Activated naive CD8-positive, alpha-beta T cell treated with anti-CD3 and anti-CD28 coated beads, Interleukin-2, amount 10 ng/mL, durations not matched to agents 7 days and 5 days (primary cell): Measurements from ENCODE around the gene CAMK2N1. TPM values are rescaled to one million over a fixed set of nuclear protein-coding genes. Genes with fewer than 3 reads are reported as not detected.

Experiments
- ATAC-seq: fragments of 150-1000 bp; cut with Tn5 transposase; one replicate; pipeline ENCODE4 v1.10.0; 2021; ENCODE audit warnings: low read depth, moderate library complexity
- POLR2A ChIA-PET: fragments of 350-600 bp; sonication (Branson Sonifier 250); formaldehyde crosslinking; loops from one replicate; lab custom pipeline; 2021; ENCODE audit warnings: antibody characterized with exemption; lab: Charles Lee
- DNase-seq: peaks from one replicate; pipeline ENCODE4 v3.0.0; 2021
- H3K27ac Mint-ChIP-seq: one replicate; pipeline ENCODE4 v1.8.0; 2022; ENCODE audit warnings: mild to moderate bottlenecking, mixed read lengths
- H3K27me3 Mint-ChIP-seq: one replicate; pipeline ENCODE4 v1.8.0; 2022; ENCODE audit warnings: mild to moderate bottlenecking, moderate library complexity, mixed read lengths
- H3K36me3 Mint-ChIP-seq: one replicate; pipeline ENCODE4 v1.8.0; 2021; ENCODE audit warnings: mild to moderate bottlenecking, mixed read lengths
- H3K4me1 Mint-ChIP-seq: one replicate; pipeline ENCODE4 v1.8.0; 2021; ENCODE audit warnings: mixed read lengths
- H3K4me3 Mint-ChIP-seq: one replicate; pipeline ENCODE4 v1.8.0; 2022; ENCODE audit warnings: mild to moderate bottlenecking, moderate library complexity, mixed read lengths
- H3K9me3 Mint-ChIP-seq: one replicate; pipeline ENCODE4 v1.8.0; 2021; ENCODE audit warnings: mixed read lengths
- total RNA-seq, 2 experiments: library from RNA; stranded (reverse); gene quantifications; one replicate each; pipeline ENCODE4 v1.2.3, GENCODE V29; 2021

CAMK2N1 gene
- total RNA-seq, 2 experiments from 2014 or later, result 2.8 to 3.0 TPM

- Mint-ChIP-seq H3K4me1 (peaks cover 6% of the 10 kb centered on the region), H3K27ac (no peak overlapping the region), H3K9me3 (no peaks in the 10 kb centered on the region), H3K36me3 (no peaks in the 10 kb centered on the region), H3K4me3 (no peak overlapping the region), H3K27me3 (peaks cover 41% of the 10 kb centered on the region)
- POLR2A ChIA-PET, result no interaction called here
- ATAC-seq (no peak), DNase-seq (no peak)
These were observed 16.5 kb downstream of the CAMK2N1 start for GRCh38 chr1:20469406-20470076.

DNA sequence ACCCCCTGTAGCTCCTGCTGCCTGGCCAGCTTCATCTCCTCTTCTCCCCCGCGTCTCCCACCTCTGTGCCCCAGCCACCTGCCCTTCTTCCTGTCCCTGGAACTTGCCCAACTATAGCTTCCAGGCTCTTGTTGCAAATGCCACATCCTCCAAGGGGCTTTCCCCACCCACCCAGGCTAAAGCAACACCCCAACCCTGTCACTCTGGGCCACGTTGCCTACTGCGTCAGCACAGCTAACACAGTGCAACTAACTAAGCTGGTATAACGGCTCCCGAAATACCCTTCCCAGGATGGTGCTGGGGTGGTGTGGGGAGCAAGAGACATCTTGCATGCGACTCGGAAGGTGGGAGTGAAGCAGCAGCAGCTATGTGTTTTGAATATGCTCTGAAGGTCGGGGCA is 19.7 kb downstream of the CAMK2N1 start:
- Mint-ChIP-seq H3K4me3 (no peak overlapping the region), H3K36me3 (no peaks in the 10 kb centered on the region), H3K27ac (no peak overlapping the region), H3K9me3 (no peaks in the 10 kb centered on the region), H3K4me1 (peaks cover 4% of the 10 kb centered on the region), H3K27me3 (peaks cover 22% of the 10 kb centered on the region)
- ATAC-seq (no peak), DNase-seq (no peak)
- POLR2A ChIA-PET, result no interaction called here

- ATAC-seq (no peak), DNase-seq (no peak)
- Mint-ChIP-seq H3K4me3 (no peak overlapping the region), H3K36me3 (no peaks in the 10 kb centered on the region), H3K27me3 (peaks cover 22% of the 10 kb centered on the region), H3K9me3 (no peaks in the 10 kb centered on the region), H3K4me1 (peaks cover 4% of the 10 kb centered on the region), H3K27ac (no peak overlapping the region)
- POLR2A ChIA-PET, result no interaction called here
These were observed 20.8 kb downstream of the CAMK2N1 start for GRCh38 chr1:20465187-20465586.

- no peak for ATAC-seq
- H3K4me3 Mint-ChIP-seq, result no peak overlapping the region
- peaks cover 4% of the 10 kb centered on the region for H3K4me1 Mint-ChIP-seq
- no peak for DNase-seq
- peaks cover 15% of the 10 kb centered on the region for H3K27me3 Mint-ChIP-seq
- H3K9me3 Mint-ChIP-seq, result no peaks in the 10 kb centered on the region
- POLR2A ChIA-PET, result no interaction called here
- H3K36me3 Mint-ChIP-seq, result no peaks in the 10 kb centered on the region
- no peak overlapping the region for H3K27ac Mint-ChIP-seq
These were observed 22.5 kb downstream of the CAMK2N1 start for GRCh38 chr1:20463502-20463901.

GRCh38 chr1:20462397-20462796 is 23.6 kb downstream of the CAMK2N1 start:
- H3K4me1 Mint-ChIP-seq, result peaks cover 4% of the 10 kb centered on the region
- ATAC-seq, result no peak
- H3K27ac Mint-ChIP-seq, result no peak overlapping the region
- no peak for DNase-seq
- H3K4me3 Mint-ChIP-seq, result no peak overlapping the region
- peaks cover 17% of the 10 kb centered on the region for H3K27me3 Mint-ChIP-seq
- no peaks in the 10 kb centered on the region for H3K36me3 Mint-ChIP-seq
- H3K9me3 Mint-ChIP-seq, result no peaks in the 10 kb centered on the region
- POLR2A ChIA-PET, result no interaction called here

- H3K9me3 Mint-ChIP-seq, result no peaks in the 10 kb centered on the region
- ATAC-seq (no peak), DNase-seq (no peak)
- POLR2A ChIA-PET, result no interaction called here
- H3K27ac Mint-ChIP-seq, result no peak overlapping the region
- no peaks in the 10 kb centered on the region for H3K36me3 Mint-ChIP-seq
- peaks cover 7% of the 10 kb centered on the region for H3K27me3 Mint-ChIP-seq
- H3K4me1 Mint-ChIP-seq, result no peaks in the 10 kb centered on the region
- H3K4me3 Mint-ChIP-seq, result no peak overlapping the region
These were observed 27.3 kb downstream of the CAMK2N1 start for GRCh38 chr1:20458717-20459116.

GRCh38 chr1:20454004-20454403 is 32.0 kb downstream of the CAMK2N1 start:
- no peak for DNase-seq
- no peak overlapping the region for H3K4me3 Mint-ChIP-seq
- no peak for ATAC-seq
- peaks cover 25% of the 10 kb centered on the region for H3K27me3 Mint-ChIP-seq
- POLR2A ChIA-PET, result no interaction called here
- H3K36me3 Mint-ChIP-seq, result no peaks in the 10 kb centered on the region
- no peak overlapping the region for H3K27ac Mint-ChIP-seq
- H3K9me3 Mint-ChIP-seq, result no peaks in the 10 kb centered on the region
- no peaks in the 10 kb centered on the region for H3K4me1 Mint-ChIP-seq

GRCh38 chr1:20449735-20450311 is 36.2 kb downstream of the CAMK2N1 start:
- H3K4me3 Mint-ChIP-seq, result no peak overlapping the region
- peaks cover 3% of the 10 kb centered on the region for H3K4me1 Mint-ChIP-seq
- POLR2A ChIA-PET, result no interaction called here
- no peak for ATAC-seq
- no peak for DNase-seq
- H3K27ac Mint-ChIP-seq, result no peak overlapping the region
- no peaks in the 10 kb centered on the region for H3K36me3 Mint-ChIP-seq
- no peaks in the 10 kb centered on the region for H3K9me3 Mint-ChIP-seq
- H3K27me3 Mint-ChIP-seq, result peaks cover 25% of the 10 kb centered on the region

- no peak overlapping the region for H3K4me3 Mint-ChIP-seq
- DNase-seq (no peak), ATAC-seq (no peak)
- peaks cover 25% of the 10 kb centered on the region for H3K27me3 Mint-ChIP-seq
- H3K9me3 Mint-ChIP-seq, result no peaks in the 10 kb centered on the region
- H3K27ac Mint-ChIP-seq, result no peak overlapping the region
- POLR2A ChIA-PET, result no interaction called here
- H3K36me3 Mint-ChIP-seq, result no peaks in the 10 kb centered on the region
- H3K4me1 Mint-ChIP-seq, result peaks cover 3% of the 10 kb centered on the region
These were observed 37.3 kb downstream of the CAMK2N1 start for GRCh38 chr1:20448671-20449071.

DNA sequence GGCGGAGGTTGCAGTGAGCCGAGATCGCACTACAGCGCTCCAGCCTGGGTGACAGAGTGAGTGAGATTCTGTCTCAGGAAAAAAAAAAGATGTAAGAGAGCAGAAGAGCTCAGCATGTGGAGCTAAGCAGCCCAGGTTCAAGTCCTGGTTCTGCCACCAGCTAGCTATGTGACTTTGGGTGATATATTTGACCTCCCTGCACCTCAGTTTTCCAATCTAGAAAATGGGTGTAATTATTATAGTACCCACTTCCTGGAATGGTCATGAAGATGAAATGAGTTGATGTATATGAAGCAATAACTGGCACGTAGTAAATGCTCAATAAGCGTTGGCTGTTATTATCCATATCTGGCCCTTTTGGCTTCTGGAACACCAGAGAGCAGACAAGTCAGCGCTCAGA is 38.2 kb downstream of the CAMK2N1 start:
- peaks cover 3% of the 10 kb centered on the region for H3K4me1 Mint-ChIP-seq
- no peaks in the 10 kb centered on the region for H3K9me3 Mint-ChIP-seq
- H3K36me3 Mint-ChIP-seq, result no peaks in the 10 kb centered on the region
- DNase-seq, result no peak
- no peak overlapping the region for H3K4me3 Mint-ChIP-seq
- POLR2A ChIA-PET, result no interaction called here
- peaks cover 26% of the 10 kb centered on the region for H3K27me3 Mint-ChIP-seq
- ATAC-seq, result no peak
- H3K27ac Mint-ChIP-seq, result no peak overlapping the region

GRCh38 chr1:20446796-20447195 is 39.2 kb downstream of the CAMK2N1 start:
- no peak overlapping the region for H3K27ac Mint-ChIP-seq
- DNase-seq (no peak), ATAC-seq (no peak)
- peaks cover 28% of the 10 kb centered on the region for H3K27me3 Mint-ChIP-seq
- H3K9me3 Mint-ChIP-seq, result no peaks in the 10 kb centered on the region
- peaks cover 3% of the 10 kb centered on the region for H3K4me1 Mint-ChIP-seq
- no peak overlapping the region for H3K4me3 Mint-ChIP-seq
- H3K36me3 Mint-ChIP-seq, result no peaks in the 10 kb centered on the region
- POLR2A ChIA-PET, result no interaction called here

GRCh38 chr1:20445956-20446355 is 40.1 kb downstream of the CAMK2N1 start:
- H3K9me3 Mint-ChIP-seq, result no peaks in the 10 kb centered on the region
- no peaks in the 10 kb centered on the region for H3K36me3 Mint-ChIP-seq
- POLR2A ChIA-PET, result no interaction called here

GRCh38 chr1:20443703-20444586 is 42.1 kb downstream of the CAMK2N1 start:
- ATAC-seq (no peak), DNase-seq (no peak)
- Mint-ChIP-seq H3K4me1 (peaks cover 3% of the 10 kb centered on the region), H3K27me3 (peaks cover 9% of the 10 kb centered on the region), H3K36me3 (no peaks in the 10 kb centered on the region), H3K27ac (no peak overlapping the region), H3K9me3 (no peaks in the 10 kb centered on the region), H3K4me3 (no peak overlapping the region)
- POLR2A ChIA-PET, result no interaction called here

More at GRCh38 chr1:20445956-20446355, 40.1 kb downstream of the CAMK2N1 start:
- H3K27me3 Mint-ChIP-seq, result peaks cover 25% of the 10 kb centered on the region
- no peak overlapping the region for H3K27ac Mint-ChIP-seq
- ATAC-seq (no peak), DNase-seq (no peak)
- peaks cover 3% of the 10 kb centered on the region for H3K4me1 Mint-ChIP-seq
- H3K4me3 Mint-ChIP-seq, result no peak overlapping the region
